ENCODE measurements around the gene TTC1. TPM values are rescaled to one million over a fixed set of nuclear protein-coding genes. Genes with fewer than 3 reads are reported as not detected.
"Not testable (repeated sequence)": the region's sequence is repeated elsewhere in the genome, so short reads cannot be mapped to it uniquely, and the experiment has no call there.

TTC1 gene
- polyA plus RNA-seq, 4 donors = 42.2 to 49.2 (median 44.5) TPM

DNA sequence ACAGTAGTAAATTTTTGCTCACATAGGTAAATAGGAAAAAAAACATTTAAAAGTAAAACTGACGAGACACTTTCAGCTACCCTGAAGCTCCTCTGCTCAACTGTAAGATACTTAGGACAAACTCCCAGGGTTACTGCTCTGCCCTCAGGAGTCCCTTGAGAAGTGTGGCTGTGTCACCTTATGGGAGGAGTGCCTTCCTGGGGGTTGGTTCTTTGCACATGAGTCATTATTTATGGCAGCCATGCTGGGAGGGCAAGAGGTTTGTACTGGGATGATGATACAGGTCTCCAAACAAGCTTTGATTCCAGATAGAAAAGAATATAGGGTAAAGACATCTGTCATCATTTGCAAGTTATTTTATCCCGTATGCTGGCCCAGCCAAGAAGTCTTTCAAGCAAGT is 45.9 kb downstream of the TTC1 start:
- WGBS, 3 donors = 82 to 92% (median 82%) methylated on average over 2 of the region's 2 CpGs
- Histone ChIP-seq H3K4me1 (ENCODE audit: control insufficient read depth in 3 of 3, insufficient read depth in 2 of 3, low read depth in 1 of 3, low read length in 2 of 3) (no peaks in the 10 kb centered on the region), H3K27ac (ENCODE audit: low read depth in 1 of 3, low read length in 2 of 3) (no peak overlapping the region), H3K9me3 (ENCODE audit: control insufficient read depth in 2 of 2, insufficient read depth in 1 of 2, low read depth in 1 of 2, low read length in 1 of 2) (no peaks in the 10 kb centered on the region), H3K4me3 (ENCODE audit: low read depth in 1 of 3, low read length in 3 of 3) (no peak overlapping the region), H3K36me3 (ENCODE audit: control insufficient read depth in 3 of 3, insufficient read depth in 2 of 3, low read depth in 1 of 3, low read length in 3 of 3) (peaks cover 6 to 43% (median 21%) of the 10 kb centered on the region in 3 donors), H3K27me3 (ENCODE audit: control insufficient read depth in 3 of 3, insufficient read depth in 3 of 3, low read length in 3 of 3) (no peaks in the 10 kb centered on the region)
- peak; percentile 62 to 87 for DNase-seq
- FAIRE-seq = no peak

DNA sequence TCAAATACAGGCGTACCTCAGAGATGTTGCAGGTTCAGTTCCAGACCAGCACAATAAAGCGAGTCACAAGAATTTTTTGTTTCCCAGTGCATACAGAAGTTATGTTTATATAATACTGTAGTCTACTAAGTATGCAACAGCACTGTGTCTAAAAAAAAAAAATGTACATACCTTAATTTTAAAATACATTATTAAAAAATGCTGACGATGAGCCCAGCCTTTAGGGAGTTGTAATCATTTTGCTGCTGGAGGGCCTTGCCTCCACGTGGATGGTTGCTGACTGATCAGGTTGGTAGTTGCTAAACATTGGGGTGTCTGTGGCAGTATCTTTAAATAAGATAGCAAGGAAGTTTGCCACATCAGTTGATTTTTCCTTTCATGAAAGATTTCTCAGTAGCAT is 48.3 kb downstream of the TTC1 start:
- DNase-seq (no peak), FAIRE-seq (no peak)
- Histone ChIP-seq H3K27me3 (ENCODE audit: control insufficient read depth in 3 of 3, insufficient read depth in 3 of 3, low read length in 3 of 3) (no peaks in the 10 kb centered on the region), H3K9me3 (ENCODE audit: control insufficient read depth in 2 of 2, insufficient read depth in 1 of 2, low read depth in 1 of 2, low read length in 1 of 2) (no peaks in the 10 kb centered on the region), H3K4me1 (ENCODE audit: control insufficient read depth in 3 of 3, insufficient read depth in 2 of 3, low read depth in 1 of 3, low read length in 2 of 3) (no peaks in the 10 kb centered on the region), H3K4me3 (ENCODE audit: low read depth in 1 of 3, low read length in 3 of 3) (no peak overlapping the region), H3K36me3 (ENCODE audit: control insufficient read depth in 3 of 3, insufficient read depth in 2 of 3, low read depth in 1 of 3, low read length in 3 of 3) (peaks cover 4 to 41% (median 15%) of the 10 kb centered on the region in 3 donors), H3K27ac (ENCODE audit: low read depth in 1 of 3, low read length in 2 of 3) (no peak overlapping the region)
- WGBS, 3 donors = 93 to 96% (median 95%) methylated on average over 4 of the region's 4 CpGs

DNA sequence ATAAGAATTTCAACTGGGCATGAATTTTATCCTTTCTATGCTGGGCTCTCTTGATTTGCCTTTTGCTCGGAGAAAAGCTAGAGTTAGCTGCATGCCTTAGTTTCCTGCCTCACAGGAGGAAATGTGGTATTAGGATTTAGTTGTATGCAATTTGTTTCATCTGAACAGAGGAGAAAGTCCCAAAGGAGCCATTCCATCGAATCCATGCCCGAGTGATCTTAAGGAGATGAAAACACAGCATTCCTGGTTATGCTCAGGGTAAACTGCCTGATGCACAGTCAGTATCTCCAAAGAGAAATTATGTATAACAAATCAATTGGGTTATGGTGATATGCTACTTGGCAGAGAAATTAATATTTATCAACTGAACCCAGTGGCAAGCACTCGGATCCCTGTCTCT is 51.1 kb downstream of the TTC1 start:
- peaks cover 0 to 14% (median 0%) of the 10 kb centered on the region in 3 donors for H3K4me1 ChIP-seq (ENCODE audit: control insufficient read depth in 3 of 3, insufficient read depth in 2 of 3, low read depth in 1 of 3, low read length in 2 of 3)
- no peak overlapping the region for H3K4me3 ChIP-seq (ENCODE audit: low read depth in 1 of 3, low read length in 3 of 3)
- no peaks in the 10 kb centered on the region for H3K9me3 ChIP-seq (ENCODE audit: control insufficient read depth in 2 of 2, insufficient read depth in 1 of 2, low read depth in 1 of 2, low read length in 1 of 2)
- FAIRE-seq = no peak
- no peak for DNase-seq
- H3K27ac ChIP-seq (ENCODE audit: low read depth in 1 of 3, low read length in 2 of 3) = no peak overlapping the region
- WGBS, 3 donors = 89 to 93% (median 91%) methylated on average over 4 of the region's 4 CpGs
- H3K27me3 ChIP-seq (ENCODE audit: control insufficient read depth in 3 of 3, insufficient read depth in 3 of 3, low read length in 3 of 3) = no peaks in the 10 kb centered on the region
- H3K36me3 ChIP-seq (ENCODE audit: control insufficient read depth in 3 of 3, insufficient read depth in 2 of 3, low read depth in 1 of 3, low read length in 3 of 3) = peaks cover 0 to 43% (median 10%) of the 10 kb centered on the region in 3 donors

DNA sequence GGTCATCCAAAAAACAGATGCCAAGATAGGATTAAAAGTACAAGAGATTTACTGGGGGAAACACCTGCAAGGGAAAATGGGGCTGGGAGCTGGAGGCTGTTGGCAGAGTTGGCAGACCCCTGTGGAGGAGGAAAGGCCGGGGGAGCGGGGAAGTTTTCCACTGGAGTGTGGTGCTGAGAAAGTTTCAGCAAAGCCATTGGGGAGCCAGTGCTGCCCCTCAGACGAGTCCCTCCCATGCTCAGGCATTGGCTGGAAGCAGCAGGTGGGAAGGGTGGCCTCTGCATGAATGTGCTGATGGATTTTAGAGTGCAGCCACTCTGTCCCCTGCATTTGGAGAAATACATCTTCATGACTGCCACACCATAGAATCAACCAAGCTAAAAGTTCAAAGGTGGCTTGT is 52.8 kb downstream of the TTC1 start:
- Histone ChIP-seq H3K27ac (ENCODE audit: low read depth in 1 of 3, low read length in 2 of 3) (no peak overlapping the region), H3K4me1 (ENCODE audit: control insufficient read depth in 3 of 3, insufficient read depth in 2 of 3, low read depth in 1 of 3, low read length in 2 of 3) (peaks cover 0 to 25% (median 0%) of the 10 kb centered on the region in 3 donors), H3K4me3 (ENCODE audit: low read depth in 1 of 3, low read length in 3 of 3) (no peak overlapping the region), H3K36me3 (ENCODE audit: control insufficient read depth in 3 of 3, insufficient read depth in 2 of 3, low read depth in 1 of 3, low read length in 3 of 3) (peaks cover 0 to 32% (median 5%) of the 10 kb centered on the region in 3 donors), H3K9me3 (ENCODE audit: control insufficient read depth in 2 of 2, insufficient read depth in 1 of 2, low read depth in 1 of 2, low read length in 1 of 2) (no peaks in the 10 kb centered on the region), H3K27me3 (ENCODE audit: control insufficient read depth in 3 of 3, insufficient read depth in 3 of 3, low read length in 3 of 3) (no peaks in the 10 kb centered on the region)
- WGBS, 3 donors = 70 to 89% (median 84%) methylated on average over 3 of the region's 3 CpGs
- FAIRE-seq = no peak
- no peak for DNase-seq

DNA sequence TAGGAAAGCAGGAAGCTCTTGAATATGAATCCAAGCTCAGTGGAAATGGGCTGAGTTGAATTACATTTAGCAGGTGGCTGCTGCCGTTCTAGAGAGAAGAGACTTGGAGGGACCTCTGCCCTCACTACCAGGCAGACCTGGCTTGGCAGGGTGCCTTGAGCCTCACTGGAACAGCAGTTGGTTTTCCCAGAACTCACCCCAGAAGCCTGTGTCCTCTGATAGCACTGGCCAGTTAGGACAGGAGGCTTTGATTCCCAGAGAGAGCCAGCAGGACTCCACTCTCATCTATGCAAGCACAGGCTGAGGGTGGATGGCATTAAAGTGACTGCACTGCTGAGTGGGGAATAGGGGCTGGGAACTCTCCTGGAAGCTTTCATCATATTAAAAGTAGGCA is 55.5 kb downstream of the TTC1 start:
- Histone ChIP-seq H3K36me3 (ENCODE audit: control insufficient read depth in 3 of 3, insufficient read depth in 2 of 3, low read depth in 1 of 3, low read length in 3 of 3) (peaks cover 4 to 26% (median 4%) of the 10 kb centered on the region in 3 donors), H3K4me1 (ENCODE audit: control insufficient read depth in 3 of 3, insufficient read depth in 2 of 3, low read depth in 1 of 3, low read length in 2 of 3) (peaks cover 0 to 32% (median 0%) of the 10 kb centered on the region in 3 donors), H3K27ac (ENCODE audit: low read depth in 1 of 3, low read length in 2 of 3) (peak overlapping the region; percentile 76 to 90 (median 82)), H3K27me3 (ENCODE audit: control insufficient read depth in 3 of 3, insufficient read depth in 3 of 3, low read length in 3 of 3) (no peaks in the 10 kb centered on the region), H3K4me3 (ENCODE audit: low read depth in 1 of 3, low read length in 3 of 3) (no peak overlapping the region), H3K9me3 (ENCODE audit: control insufficient read depth in 2 of 2, insufficient read depth in 1 of 2, low read depth in 1 of 2, low read length in 1 of 2) (no peaks in the 10 kb centered on the region)
- peak; percentile 64 to 77 for DNase-seq
- WGBS, 3 donors = 0 to 64% (median 15%) methylated on average over 1 of the region's 1 CpG
- no peak for FAIRE-seq

DNA sequence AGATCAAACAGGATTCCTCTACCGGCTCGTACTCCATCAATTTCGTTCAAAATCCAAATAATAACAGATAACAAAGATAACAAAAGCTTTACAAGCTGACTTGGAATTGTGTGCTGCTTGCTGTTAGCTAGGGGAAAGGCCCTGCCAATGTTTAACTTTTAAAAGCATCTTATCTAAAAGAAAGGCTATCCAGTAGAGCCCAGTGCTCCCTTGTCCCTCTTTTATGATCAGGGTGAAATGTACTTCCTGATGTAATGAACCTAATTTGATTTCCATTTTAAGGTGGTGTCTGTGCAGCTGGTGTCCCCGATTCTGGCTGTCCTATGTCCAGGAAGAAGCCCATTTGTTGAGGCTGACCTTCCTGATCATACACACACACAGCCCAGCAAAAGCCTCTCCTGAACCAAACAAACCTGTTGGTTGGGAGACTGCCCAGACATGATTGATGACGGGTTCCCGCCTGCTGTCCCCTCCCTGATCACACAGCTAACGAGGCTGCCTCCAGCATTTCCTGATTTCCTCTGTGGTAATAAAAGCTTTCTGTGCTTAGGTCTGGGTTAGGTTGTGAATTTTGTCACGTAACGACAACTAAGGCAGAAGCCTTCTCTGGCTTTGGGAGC is 56.2 kb downstream of the TTC1 start:
- H3K4me1 ChIP-seq (ENCODE audit: control insufficient read depth in 3 of 3, insufficient read depth in 2 of 3, low read depth in 1 of 3, low read length in 2 of 3) = peaks cover 0 to 37% (median 0%) of the 10 kb centered on the region in 3 donors
- no peaks in the 10 kb centered on the region for H3K27me3 ChIP-seq (ENCODE audit: control insufficient read depth in 3 of 3, insufficient read depth in 3 of 3, low read length in 3 of 3)
- no peaks in the 10 kb centered on the region for H3K9me3 ChIP-seq (ENCODE audit: control insufficient read depth in 2 of 2, insufficient read depth in 1 of 2, low read depth in 1 of 2, low read length in 1 of 2)
- 19 to 53% (median 32%) methylated on average over 9 of the region's 9 CpGs for WGBS, 3 donors
- H3K4me3 ChIP-seq (ENCODE audit: low read depth in 1 of 3, low read length in 3 of 3) = no peak overlapping the region
- H3K36me3 ChIP-seq (ENCODE audit: control insufficient read depth in 3 of 3, insufficient read depth in 2 of 3, low read depth in 1 of 3, low read length in 3 of 3) = peaks cover 4 to 26% (median 4%) of the 10 kb centered on the region in 3 donors
- DNase-seq (peak; percentile 90 to 96), FAIRE-seq (no peak)
- H3K27ac ChIP-seq (ENCODE audit: low read depth in 1 of 3, low read length in 2 of 3) = peak overlapping the region; percentile 76 to 82 (median 80)

DNA sequence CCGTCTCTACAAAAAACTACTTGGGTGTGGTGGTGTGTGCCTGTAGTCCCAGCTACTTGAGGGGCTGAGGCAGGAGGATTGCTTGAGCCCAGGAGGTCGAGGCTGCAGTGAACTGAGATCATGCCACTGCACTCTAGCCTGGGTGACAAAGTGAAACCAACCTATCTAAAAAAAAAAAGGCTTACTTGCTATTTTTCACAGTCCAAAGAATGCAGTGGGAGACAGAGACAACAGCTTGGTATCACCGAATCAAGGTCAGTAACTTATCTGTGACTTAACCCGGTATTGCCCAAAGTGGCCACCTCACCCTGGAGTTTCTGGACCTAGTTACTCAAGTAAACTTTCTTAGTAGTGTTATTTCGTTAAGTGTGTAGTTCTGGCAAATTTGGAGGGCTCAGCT is 60.2 kb downstream of the TTC1 start:
- H3K4me1 ChIP-seq (ENCODE audit: control insufficient read depth in 3 of 3, insufficient read depth in 2 of 3, low read depth in 1 of 3, low read length in 2 of 3) = peaks cover 0 to 28% (median 0%) of the 10 kb centered on the region in 3 donors
- not testable (repeated sequence) for H3K27me3 ChIP-seq (ENCODE audit: control insufficient read depth in 3 of 3, insufficient read depth in 3 of 3, low read length in 3 of 3); FAIRE-seq; H3K4me3 ChIP-seq (ENCODE audit: low read depth in 1 of 3, low read length in 3 of 3); H3K9me3 ChIP-seq (ENCODE audit: control insufficient read depth in 2 of 2, insufficient read depth in 1 of 2, low read depth in 1 of 2, low read length in 1 of 2)
- 36 to 70% (median 54%) methylated on average over 5 of the region's 5 CpGs for WGBS, 3 donors
- DNase-seq = peak in 1 of 2 donors; percentile 64
- peaks cover 2 to 11% (median 4%) of the 10 kb centered on the region in 3 donors for H3K36me3 ChIP-seq (ENCODE audit: control insufficient read depth in 3 of 3, insufficient read depth in 2 of 3, low read depth in 1 of 3, low read length in 3 of 3)
- peak overlapping the region in 1 of 3 donors; percentile 66 for H3K27ac ChIP-seq (ENCODE audit: low read depth in 1 of 3, low read length in 2 of 3)

DNA sequence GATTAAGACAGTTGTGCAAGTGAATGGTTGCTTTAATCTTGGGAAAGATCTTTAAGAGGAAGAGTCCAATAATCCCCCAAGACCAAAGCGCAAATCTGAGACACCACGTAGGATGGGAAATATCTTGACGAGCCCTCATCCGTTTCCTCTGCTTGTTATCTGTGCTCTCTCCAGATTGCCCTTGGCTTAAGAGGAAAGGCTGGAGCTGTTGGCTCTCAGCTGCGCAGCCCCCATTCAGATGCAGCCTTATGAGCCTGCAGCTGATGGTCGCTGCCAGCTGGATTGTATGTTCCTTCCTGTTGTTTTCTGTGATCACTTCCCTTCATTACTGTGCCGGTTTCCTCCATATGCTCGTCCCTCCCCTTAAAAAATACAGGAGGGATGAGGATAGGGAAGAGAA is 62.6 kb downstream of the TTC1 start:
- H3K4me3 ChIP-seq (ENCODE audit: low read depth in 1 of 3, low read length in 3 of 3) = no peak overlapping the region
- H3K4me1 ChIP-seq (ENCODE audit: control insufficient read depth in 3 of 3, insufficient read depth in 2 of 3, low read depth in 1 of 3, low read length in 2 of 3) = peaks cover 0 to 12% (median 0%) of the 10 kb centered on the region in 3 donors
- peaks cover 2 to 11% (median 4%) of the 10 kb centered on the region in 3 donors for H3K36me3 ChIP-seq (ENCODE audit: control insufficient read depth in 3 of 3, insufficient read depth in 2 of 3, low read depth in 1 of 3, low read length in 3 of 3)
- FAIRE-seq (no peak), DNase-seq (peak in 1 of 2 donors; percentile 16)
- no peaks in the 10 kb centered on the region for H3K9me3 ChIP-seq (ENCODE audit: control insufficient read depth in 2 of 2, insufficient read depth in 1 of 2, low read depth in 1 of 2, low read length in 1 of 2)
- H3K27ac ChIP-seq (ENCODE audit: low read depth in 1 of 3, low read length in 2 of 3) = no peak overlapping the region
- WGBS, 3 donors = 40 to 77% (median 70%) methylated on average over 8 of the region's 8 CpGs
- H3K27me3 ChIP-seq (ENCODE audit: control insufficient read depth in 3 of 3, insufficient read depth in 3 of 3, low read length in 3 of 3) = no peaks in the 10 kb centered on the region

DNA sequence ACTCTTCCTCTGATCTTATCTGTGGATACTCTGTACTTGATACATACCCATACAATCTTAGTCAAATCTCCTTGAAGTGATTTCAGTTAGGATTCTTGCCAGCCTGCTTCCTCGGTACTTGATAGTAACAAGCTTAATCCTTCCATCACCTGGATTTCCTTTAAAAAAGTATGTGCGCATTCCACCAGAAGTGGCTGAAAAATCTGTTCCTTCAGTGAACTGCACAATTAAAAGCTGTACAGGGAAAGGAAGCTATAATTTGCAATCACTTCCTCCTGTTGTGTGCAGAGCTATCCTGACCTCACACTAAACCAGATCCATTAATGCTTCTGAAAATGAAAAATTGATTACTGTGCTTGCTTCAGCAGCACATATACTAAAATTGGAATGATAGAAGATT is 63.0 kb downstream of the TTC1 start:
- Histone ChIP-seq H3K9me3 (ENCODE audit: control insufficient read depth in 2 of 2, insufficient read depth in 1 of 2, low read depth in 1 of 2, low read length in 1 of 2) (no peaks in the 10 kb centered on the region), H3K36me3 (ENCODE audit: control insufficient read depth in 3 of 3, insufficient read depth in 2 of 3, low read depth in 1 of 3, low read length in 3 of 3) (peaks cover 2 to 8% (median 4%) of the 10 kb centered on the region in 3 donors), H3K27me3 (ENCODE audit: control insufficient read depth in 3 of 3, insufficient read depth in 3 of 3, low read length in 3 of 3) (no peaks in the 10 kb centered on the region), H3K4me3 (ENCODE audit: low read depth in 1 of 3, low read length in 3 of 3) (no peak overlapping the region), H3K27ac (ENCODE audit: low read depth in 1 of 3, low read length in 2 of 3) (no peak overlapping the region), H3K4me1 (ENCODE audit: control insufficient read depth in 3 of 3, insufficient read depth in 2 of 3, low read depth in 1 of 3, low read length in 2 of 3) (peaks cover 0 to 12% (median 0%) of the 10 kb centered on the region in 3 donors)
- FAIRE-seq (no peak), DNase-seq (no peak)
- WGBS, 3 donors = 49 to 64% (median 57%) methylated on average over 2 of the region's 2 CpGs

All from small intestine (tissue), 7 donors.